Nephron progenitor cell (in vitro differentiated cells): ENCODE results near the gene ZC3H8.
A peak's percentile ranks its signal among the peaks of the same experiment; 100 is the strongest.

Experiments
- DNase-seq: peaks from one replicate; pipeline ENCODE4 v3.0.0; 2021
- H3K27ac Mint-ChIP-seq: 2 replicates; pipeline ENCODE4 v1.8.0; 2021; ENCODE audit warnings: mild to moderate bottlenecking, moderate library complexity, mixed read lengths
- H3K27me3 Mint-ChIP-seq: 2 replicates; pipeline ENCODE4 v1.8.0; 2021; ENCODE audit warnings: mild to moderate bottlenecking, low read depth, mixed read lengths; ENCODE audit not compliant: poor library complexity
- H3K36me3 Mint-ChIP-seq: 2 replicates; pipeline ENCODE4 v1.8.0; 2021; ENCODE audit warnings: low read depth, mixed read lengths
- H3K4me1 Mint-ChIP-seq: 2 replicates; pipeline ENCODE4 v1.8.0; 2021; ENCODE audit warnings: mixed read lengths
- H3K4me3 Mint-ChIP-seq: 2 replicates; pipeline ENCODE4 v1.8.0; 2021; ENCODE audit warnings: mild to moderate bottlenecking, moderate library complexity, mixed read lengths
- H3K9me3 Mint-ChIP-seq: 2 replicates; pipeline ENCODE4 v1.8.0; 2021; ENCODE audit warnings: mild to moderate bottlenecking, moderate library complexity, mixed read lengths
- CTCF ChIP-seq: fragments of 200-600 bp; sonication (generic); IDR thresholded peaks from 2 replicates; pipeline ENCODE4 v1.5.0; 2021; ENCODE audit warnings: antibody characterized with exemption

The ZC3H8 gene

GRCh38 chr2:112198780-112199179, 56.1 kb downstream of the ZC3H8 start:
- peaks cover under 1% of the 10 kb centered on the region for H3K4me1 Mint-ChIP-seq
- DNase-seq = no peak
- peaks cover 8% of the 10 kb centered on the region for H3K27me3 Mint-ChIP-seq
- no peak overlapping the region for H3K4me3 Mint-ChIP-seq
- peaks cover 31% of the 10 kb centered on the region for H3K36me3 Mint-ChIP-seq
- no peak overlapping the region for H3K27ac Mint-ChIP-seq
- H3K9me3 Mint-ChIP-seq = peaks cover 21% of the 10 kb centered on the region
- TF ChIP-seq CTCF = no peak

- Mint-ChIP-seq H3K27ac (peak overlapping the region; percentile 13), H3K9me3 (peaks cover 12% of the 10 kb centered on the region), H3K4me1 (peaks cover 5% of the 10 kb centered on the region), H3K27me3 (peaks cover 8% of the 10 kb centered on the region), H3K36me3 (peaks cover 23% of the 10 kb centered on the region), H3K4me3 (no peak overlapping the region)
- DNase-seq = no peak
- TF ChIP-seq CTCF = no peak
These were observed 57.0 kb downstream of the ZC3H8 start for GRCh38 chr2:112197868-112198267.

- no peak for DNase-seq
- Mint-ChIP-seq H3K4me3 (no peak overlapping the region), H3K4me1 (peaks cover 5% of the 10 kb centered on the region), H3K36me3 (peaks cover 26% of the 10 kb centered on the region), H3K9me3 (peaks cover 12% of the 10 kb centered on the region), H3K27ac (no peak overlapping the region), H3K27me3 (peaks cover 8% of the 10 kb centered on the region)
- TF ChIP-seq CTCF = no peak
These were observed 58.9 kb downstream of the ZC3H8 start for GRCh38 chr2:112195950-112196349.

GRCh38 chr2:112195167-112195766, 59.6 kb downstream of the ZC3H8 start:
- Mint-ChIP-seq H3K9me3 (peaks cover 18% of the 10 kb centered on the region), H3K4me3 (no peak overlapping the region), H3K27me3 (peaks cover 7% of the 10 kb centered on the region), H3K27ac (no peak overlapping the region), H3K36me3 (peaks cover 28% of the 10 kb centered on the region), H3K4me1 (peaks cover 5% of the 10 kb centered on the region)
- no peak for TF ChIP-seq CTCF
- DNase-seq = no peak

- Mint-ChIP-seq H3K9me3 (peaks cover 24% of the 10 kb centered on the region), H3K27ac (no peak overlapping the region), H3K4me1 (peaks cover 5% of the 10 kb centered on the region), H3K4me3 (no peak overlapping the region), H3K27me3 (peaks cover 4% of the 10 kb centered on the region), H3K36me3 (peaks cover 32% of the 10 kb centered on the region)
- DNase-seq = no peak
- TF ChIP-seq CTCF = no peak
These were observed 60.4 kb downstream of the ZC3H8 start for GRCh38 chr2:112194482-112194881.

- H3K9me3 Mint-ChIP-seq = peaks cover 24% of the 10 kb centered on the region
- peaks cover 5% of the 10 kb centered on the region for H3K4me1 Mint-ChIP-seq
- H3K27me3 Mint-ChIP-seq = peaks cover 4% of the 10 kb centered on the region
- no peak for DNase-seq
- H3K36me3 Mint-ChIP-seq = peaks cover 36% of the 10 kb centered on the region
- TF ChIP-seq CTCF = no peak
- no peak overlapping the region for H3K4me3 Mint-ChIP-seq
- no peak overlapping the region for H3K27ac Mint-ChIP-seq
These were observed 60.8 kb downstream of the ZC3H8 start for GRCh38 chr2:112194028-112194427.
